Stomach (tissue), 4 donors: ENCODE measurements around the gene LDB3.

Experiments used
- EP300 ChIP-seq: sonication (generic); formaldehyde crosslinking; IDR thresholded peaks from one replicate; pipeline ENCODE4 v1.6.1; 2017; ENCODE audit warnings: antibody characterized with exemption
- POLR2A ChIP-seq, 4 donors: fragments of 450-650 bp; IDR thresholded peaks; one replicate each; pipeline ENCODE4 v1.6.1; 2016; ENCODE audit warnings: antibody characterized with exemption in 4 of 4, control low read depth in 2 of 4, mild to moderate bottlenecking in 1 of 4, moderate library complexity in 1 of 4
- POLR2AphosphoS5 ChIP-seq, 3 donors: sonication (generic); formaldehyde crosslinking; IDR thresholded peaks; one replicate each; pipeline ENCODE4 v1.6.1; 2016; ENCODE audit warnings: antibody characterized with exemption in 3 of 3
- TF ChIP-seq, protein P1 (sequence below), 7 experiments: fragments of 450-650 bp in 4 of 7; fragments of 200-600 bp in 3 of 7; sonication (generic) in 3 of 7; IDR thresholded peaks; one replicate each; pipeline ENCODE4 v1.5.1; 2016 to 2019; ENCODE audit warnings: antibody characterized with exemption in 7 of 7, control low read depth in 2 of 7, mild to moderate bottlenecking in 1 of 7

DNA sequence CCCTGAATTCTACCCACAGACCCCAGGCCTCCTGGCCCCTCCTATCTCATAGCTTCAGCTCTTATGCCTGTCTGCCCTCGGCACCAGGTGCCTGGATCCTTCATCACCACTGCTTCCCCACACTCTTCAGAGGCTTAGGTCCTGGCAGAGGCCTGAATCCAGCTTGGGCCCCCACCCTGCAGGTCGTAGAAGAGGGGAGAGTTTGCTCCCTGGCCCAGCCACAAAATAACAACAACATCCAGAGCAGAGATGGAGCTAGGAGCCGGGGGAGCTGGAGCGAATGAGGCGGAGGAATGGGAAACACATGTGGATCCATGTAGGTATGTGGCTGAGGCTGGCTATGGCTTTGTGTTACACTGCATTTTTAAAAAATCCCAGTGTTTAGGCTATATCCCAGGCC, 21.8 kb upstream of the LDB3 start:
- TF ChIP-seq, protein P1, sequence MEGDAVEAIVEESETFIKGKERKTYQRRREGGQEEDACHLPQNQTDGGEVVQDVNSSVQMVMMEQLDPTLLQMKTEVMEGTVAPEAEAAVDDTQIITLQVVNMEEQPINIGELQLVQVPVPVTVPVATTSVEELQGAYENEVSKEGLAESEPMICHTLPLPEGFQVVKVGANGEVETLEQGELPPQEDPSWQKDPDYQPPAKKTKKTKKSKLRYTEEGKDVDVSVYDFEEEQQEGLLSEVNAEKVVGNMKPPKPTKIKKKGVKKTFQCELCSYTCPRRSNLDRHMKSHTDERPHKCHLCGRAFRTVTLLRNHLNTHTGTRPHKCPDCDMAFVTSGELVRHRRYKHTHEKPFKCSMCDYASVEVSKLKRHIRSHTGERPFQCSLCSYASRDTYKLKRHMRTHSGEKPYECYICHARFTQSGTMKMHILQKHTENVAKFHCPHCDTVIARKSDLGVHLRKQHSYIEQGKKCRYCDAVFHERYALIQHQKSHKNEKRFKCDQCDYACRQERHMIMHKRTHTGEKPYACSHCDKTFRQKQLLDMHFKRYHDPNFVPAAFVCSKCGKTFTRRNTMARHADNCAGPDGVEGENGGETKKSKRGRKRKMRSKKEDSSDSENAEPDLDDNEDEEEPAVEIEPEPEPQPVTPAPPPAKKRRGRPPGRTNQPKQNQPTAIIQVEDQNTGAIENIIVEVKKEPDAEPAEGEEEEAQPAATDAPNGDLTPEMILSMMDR (IDR thresholded peaks at IDR 0.05) = no peak
- TF ChIP-seq POLR2AphosphoS5 (IDR thresholded peaks at IDR 0.05) = no peak
- no peak for TF ChIP-seq POLR2A (IDR thresholded peaks at IDR 0.05)
- TF ChIP-seq EP300 = no peak
